HG02885 (cell line): Measurements from ENCODE around the gene CDH23.
A peak's percentile ranks its signal among the peaks of the same experiment; 100 is the strongest.

Source experiments
- ATAC-seq: cut with Tn5 transposase; IDR thresholded peaks from one replicate; pipeline ENCODE4 v1.9.1; 2021; ENCODE audit warnings: mild to moderate bottlenecking; ENCODE audit not compliant: unreplicated experiment, poor library complexity

CDH23 gene

DNA sequence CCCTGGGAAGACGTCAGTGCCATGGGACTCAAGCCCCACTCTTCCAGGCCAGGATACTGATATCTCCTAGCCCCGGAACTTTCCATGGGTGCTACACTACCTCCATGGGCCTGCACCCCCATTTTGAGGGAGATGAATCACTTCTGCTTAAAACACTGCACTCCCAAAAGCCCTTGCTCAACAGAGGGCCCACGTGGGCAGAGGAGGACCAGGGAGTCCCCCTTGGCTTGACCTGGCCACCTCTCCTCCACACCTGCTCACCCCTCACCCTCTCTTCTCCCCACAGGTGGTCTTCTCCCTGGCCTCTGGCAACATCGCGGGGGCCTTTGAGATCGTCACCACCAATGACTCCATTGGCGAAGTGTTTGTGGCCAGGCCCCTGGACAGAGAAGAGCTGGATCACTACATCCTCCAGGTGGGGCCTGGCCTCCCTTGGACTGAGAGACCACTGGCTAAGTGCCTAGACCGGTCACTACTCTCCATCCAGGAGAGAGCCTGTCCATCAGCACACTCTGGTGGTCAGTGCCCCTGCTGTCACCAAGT, 342.7 kb downstream of the CDH23 start:
- no peak for ATAC-seq

DNA sequence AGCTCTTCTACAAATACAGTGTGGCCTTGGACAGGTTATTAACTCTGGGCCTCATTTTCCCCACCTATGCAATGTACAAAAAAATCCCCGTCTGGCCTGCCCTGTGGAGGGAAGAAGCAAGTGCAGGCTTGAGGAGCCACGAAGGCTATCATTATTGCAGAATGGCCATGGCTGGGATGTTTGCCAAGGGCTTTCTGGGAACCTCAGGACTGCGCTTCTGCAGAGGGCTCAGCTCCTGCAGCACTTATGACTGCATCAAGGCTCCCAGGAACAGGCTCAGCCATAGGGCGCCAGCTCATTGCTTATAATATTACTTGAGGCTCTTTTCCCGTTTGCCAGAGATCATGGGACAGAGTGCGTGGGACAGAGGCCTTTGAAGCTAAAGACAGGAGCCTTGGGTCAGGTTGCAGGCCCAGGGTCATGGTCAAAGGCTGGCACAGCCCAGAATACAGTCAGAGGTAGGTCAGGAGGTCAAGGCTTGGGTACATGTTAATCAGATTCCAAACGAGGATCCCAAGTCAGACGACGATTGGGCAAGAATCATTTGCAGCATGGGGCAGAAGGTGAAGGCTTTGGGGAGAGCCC, 343.4 kb downstream of the CDH23 start:
- no peak for ATAC-seq

DNA sequence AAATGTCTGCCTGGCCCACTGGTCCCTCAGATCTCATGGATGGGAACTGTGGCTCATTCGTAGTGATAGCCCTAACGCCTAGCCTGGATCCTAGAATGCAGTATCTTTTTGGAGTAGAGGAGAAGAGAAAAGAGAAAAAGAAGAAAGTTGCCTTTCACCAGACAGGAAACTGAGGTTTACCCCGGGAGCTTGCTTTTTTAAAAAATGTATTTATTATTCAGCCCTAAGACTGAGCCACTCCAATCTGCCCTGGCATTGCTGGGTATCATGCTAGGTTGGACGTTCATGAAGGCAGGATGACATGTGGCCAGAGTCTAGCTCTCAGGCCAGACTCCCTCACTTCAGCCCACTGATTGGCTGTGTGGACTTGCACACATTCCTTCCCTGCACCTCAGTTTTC, 344.3 kb downstream of the CDH23 start:
- ATAC-seq, result no peak

DNA sequence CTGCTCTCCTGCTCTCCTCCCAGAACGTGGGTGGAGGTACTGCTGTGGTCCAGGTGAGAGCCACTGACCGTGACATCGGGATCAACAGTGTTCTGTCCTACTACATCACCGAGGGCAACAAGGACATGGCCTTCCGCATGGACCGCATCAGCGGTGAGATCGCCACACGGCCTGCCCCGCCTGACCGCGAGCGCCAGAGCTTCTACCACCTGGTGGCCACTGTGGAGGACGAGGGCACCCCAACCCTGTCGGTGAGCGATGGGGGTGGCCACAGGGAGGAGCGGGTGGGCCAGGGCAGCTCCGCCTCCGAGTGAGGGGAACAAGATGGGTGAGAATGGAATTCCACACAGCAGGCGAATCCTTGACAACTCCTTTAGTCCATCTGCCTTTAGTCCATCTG, 345.0 kb downstream of the CDH23 start:
- ATAC-seq, result no peak

DNA sequence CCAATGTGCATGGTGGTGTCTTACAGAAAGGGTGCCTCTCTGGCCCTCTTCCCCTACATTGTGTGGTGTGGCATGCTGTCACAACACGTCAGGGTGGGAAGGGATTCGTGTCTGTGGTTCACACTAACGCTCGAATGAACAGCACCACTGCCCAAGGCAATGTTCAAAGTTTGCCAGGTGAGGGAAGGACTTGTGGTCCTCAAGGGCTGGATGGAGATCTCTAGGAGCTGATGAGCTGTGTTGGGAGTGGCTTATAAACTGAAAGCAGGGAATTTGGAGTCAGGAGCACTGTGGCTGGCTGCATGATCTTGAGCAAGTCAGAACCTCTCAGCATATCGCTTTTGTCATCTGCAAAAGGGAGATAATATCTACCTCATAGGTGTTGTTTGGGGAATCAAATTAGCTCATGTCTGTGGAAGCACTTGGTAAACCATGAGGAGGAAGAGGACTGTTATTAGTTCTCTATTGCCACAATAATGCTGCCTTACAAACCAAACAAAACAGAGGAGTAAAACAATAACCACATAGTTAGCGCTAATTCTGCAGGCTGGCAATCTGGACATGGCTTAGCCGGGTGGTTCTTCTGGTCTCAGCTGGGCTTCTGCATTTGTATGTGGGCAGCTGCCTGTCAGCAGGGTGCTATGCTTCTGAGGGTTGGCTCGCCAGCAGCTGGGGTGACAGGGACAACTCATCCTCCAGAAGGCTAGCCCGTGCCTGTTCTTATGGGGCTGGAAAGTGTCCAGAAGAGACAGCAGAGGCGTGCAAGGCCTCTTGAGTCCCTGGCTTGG, 345.8 kb downstream of the CDH23 start:
- no peak for ATAC-seq

DNA sequence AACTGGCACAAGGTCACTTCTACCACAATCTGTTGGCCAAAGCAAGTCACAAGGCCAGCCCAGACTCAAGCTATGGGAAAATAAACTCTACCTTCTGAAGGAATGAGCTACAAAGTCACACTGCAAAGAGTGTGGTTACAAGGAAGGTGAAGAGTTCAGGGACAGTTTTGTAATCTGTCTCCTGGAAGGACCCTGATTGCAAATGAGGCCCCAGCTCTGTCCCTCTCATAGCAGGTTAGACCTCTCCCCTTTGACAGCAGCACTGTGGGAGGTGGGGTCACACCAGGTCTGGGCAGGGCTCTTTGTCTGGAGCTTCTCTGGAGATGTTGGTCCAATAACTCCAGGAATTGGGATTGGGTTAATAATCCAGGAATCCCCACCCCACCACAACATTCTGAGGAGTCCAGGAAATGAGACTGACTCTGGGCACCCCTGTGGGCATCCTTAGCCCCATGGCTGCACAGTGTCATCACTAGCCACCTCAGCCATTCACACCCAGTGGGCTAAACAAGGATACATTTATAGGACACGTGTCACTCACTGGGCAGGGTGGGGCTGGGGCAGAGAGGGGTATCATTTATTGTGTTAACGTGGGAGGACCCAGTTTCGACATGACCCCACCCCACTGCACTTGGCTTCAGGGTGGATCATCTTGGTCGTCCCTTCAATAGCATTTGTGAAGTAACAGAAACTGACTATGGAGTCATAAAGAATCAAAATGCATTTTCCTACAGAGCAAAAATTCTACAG, 346.5 kb downstream of the CDH23 start:
- ATAC-seq, result no peak

DNA sequence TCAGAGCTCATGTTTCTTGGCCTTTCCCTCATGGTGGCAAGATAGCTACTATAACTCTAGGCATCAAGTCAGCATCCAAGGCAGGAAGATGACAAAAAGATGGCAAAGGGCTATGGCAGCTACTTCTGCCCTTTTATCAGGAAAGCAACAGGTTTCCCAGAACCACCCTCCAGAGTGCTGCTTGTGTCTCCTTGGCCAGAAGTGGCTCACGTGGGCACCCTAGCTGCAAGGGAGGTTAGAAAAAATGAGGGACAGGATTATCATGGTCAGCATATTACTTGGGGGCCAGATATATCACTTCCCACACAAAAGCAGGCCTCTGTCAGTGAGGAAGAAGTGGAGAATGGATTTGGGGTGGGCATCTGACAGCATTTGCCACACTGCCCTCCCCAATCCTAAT, 347.1 kb downstream of the CDH23 start:
- no peak for ATAC-seq

DNA sequence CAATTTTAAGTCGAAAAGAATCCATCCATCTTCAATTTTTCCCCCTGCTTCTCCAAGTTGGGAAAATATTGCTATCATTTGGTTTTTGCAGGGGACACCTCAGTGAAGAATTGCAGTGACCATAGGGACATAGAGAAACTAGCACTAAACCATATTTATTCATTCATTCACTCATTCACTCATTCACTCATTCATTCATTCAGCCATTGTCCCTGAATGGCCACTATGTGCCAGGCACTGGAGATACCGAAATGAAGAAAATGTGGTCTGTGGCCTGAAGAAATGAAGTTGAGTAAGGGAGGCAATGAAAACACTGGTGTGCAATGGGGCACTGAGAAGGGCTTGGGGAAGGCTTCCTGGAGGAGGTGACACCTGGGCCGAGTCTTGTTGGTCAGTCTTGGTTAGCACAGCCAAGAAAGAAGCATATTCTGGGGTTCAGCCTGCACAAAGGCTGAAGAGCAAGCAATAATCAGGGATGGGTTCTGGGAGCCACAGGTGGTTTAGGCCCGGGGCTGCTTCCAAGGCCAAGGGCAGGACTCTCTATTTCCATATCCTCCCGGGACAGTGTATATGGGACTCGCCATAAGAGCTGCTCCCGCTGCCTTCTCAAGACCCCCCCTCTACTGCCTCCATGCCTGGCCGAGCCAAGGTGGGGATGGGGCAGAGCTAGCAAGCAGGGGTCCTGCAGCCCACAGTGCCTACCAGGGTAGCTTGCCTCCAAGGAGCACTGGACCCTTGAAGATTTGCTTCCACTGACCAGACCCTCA, 348.4 kb downstream of the CDH23 start:
- no peak for ATAC-seq

DNA sequence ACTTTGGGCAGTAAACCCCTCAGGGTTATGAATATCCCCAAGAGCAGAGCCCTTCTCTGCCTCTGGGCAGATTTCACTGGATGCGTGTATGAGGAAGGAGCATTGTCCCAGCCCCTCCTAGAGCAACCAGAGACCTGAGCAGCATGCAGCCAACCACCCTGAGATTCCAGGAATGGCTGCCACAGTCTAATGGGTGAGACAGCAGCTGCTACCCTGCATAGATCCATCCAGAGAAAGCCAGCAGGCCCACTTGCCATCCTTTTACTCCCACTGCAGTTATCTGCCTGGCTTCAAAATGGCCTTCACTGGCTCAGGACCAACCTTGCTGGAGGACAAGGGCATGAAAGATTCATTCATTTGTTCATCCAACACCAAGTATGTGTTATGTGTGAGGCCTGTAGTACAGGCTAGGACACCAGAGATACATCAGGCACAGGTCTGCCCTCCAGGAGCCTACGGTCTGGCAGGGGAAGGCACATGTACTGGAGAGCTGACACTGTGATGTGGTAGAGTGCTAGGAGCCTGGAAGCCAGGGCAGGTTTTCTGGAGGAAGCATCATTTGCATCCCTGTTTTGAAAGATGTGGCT, 349.0 kb downstream of the CDH23 start:
- no peak for ATAC-seq

DNA sequence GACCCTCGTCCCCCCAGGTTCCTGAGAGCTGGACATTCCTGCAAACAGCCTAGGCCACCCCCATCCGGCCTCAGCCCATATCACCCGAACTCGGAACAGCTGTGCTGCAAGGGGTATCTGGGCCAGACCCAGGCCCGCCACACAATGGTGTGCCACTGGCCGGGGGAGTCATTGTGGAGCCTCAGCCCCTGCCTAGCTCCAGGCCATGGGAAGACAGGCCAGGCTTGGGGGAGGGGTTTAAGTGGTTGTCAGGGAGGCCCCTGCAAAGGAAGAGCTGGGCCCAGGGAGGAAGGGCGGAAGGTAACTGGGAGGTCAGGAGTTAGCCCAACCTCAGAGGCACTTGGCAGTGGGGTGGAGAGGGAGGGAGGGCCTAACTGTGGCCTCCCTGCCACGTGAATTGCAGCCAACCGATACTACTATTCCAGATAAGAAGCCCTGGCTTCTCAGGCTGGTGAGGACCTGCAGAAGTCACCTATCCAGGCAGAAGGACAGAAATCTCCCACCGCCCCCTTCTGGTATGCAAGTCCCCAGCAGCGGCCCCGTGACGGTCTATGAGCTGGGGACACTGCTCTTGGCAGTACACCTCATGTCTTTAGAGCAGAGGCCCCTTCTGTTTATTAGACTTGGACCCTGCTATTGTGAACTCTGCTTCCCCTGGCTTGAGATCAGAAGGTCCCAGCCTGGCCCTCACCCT, 349.8 kb downstream of the CDH23 start:
- no peak for ATAC-seq

DNA sequence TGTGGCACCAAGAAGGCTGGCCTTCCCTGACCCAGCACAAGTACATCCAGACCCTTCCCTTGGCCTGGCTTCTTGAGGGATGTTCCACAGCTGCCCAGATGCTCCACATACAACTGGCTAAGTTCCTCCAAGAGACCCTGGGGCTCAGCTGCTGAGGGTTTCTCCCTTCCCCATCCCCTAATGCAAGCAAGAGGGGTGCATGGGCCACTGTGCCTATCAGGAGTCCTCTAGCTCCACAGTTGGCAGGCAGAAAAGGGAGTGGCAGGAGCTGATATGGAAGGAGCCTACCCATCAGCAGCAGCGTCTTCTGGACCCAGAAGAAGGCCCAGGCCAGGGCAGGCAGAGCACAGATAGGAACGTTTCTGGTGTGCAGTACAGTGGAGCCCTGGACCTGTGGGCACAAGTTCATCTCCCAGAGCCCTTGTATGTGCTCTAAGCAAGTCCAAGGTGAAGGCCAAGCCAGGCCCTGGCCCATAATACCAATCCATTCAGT, 350.4 kb downstream of the CDH23 start:
- no peak for ATAC-seq

DNA sequence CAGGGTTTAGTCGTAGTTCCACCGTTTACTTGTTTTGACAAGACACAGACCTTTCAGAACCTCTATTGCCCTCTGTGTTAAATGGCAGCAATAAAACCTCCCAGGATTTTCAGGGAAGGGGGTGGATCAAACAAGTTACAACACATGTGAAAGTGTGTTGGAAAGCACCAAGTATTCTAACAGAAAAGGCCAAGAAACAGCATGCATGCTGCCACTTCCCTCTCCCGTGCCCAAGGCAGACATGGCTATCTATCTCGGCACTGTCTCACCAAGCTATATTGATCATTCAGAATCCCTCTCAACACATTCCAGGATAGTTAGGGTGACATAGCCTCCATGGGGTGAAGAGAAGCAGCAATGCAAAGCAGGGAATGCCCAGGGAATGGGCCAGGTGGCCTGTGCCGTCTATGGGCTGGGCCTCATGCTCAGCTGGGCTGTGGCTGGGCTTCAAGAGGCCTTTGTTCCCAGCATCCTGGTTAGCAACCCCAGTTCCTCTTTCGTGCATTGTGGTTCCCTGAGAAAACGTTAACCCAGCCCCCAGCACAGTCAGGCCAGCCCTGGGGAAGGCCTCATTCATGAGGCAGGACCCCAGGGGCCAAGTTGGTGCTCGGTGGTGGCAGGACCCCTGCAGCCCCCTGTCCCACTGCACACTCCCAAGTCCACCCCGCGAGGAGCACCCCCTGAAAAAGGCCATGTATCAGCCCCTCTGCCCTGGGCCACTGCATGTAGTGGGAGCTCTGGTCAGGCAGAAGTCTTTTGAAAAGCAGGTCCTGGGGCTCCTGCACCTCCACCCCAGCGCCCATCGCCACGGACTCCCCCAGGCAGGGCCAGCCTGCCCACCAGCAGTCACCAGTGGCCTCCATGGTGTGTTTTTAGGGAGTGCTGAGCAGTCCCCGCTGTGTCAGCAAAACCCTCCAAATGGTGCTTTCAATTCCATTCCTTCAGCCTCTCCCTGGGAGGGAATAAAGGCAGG, 351.1 kb downstream of the CDH23 start:
- no peak for ATAC-seq

DNA sequence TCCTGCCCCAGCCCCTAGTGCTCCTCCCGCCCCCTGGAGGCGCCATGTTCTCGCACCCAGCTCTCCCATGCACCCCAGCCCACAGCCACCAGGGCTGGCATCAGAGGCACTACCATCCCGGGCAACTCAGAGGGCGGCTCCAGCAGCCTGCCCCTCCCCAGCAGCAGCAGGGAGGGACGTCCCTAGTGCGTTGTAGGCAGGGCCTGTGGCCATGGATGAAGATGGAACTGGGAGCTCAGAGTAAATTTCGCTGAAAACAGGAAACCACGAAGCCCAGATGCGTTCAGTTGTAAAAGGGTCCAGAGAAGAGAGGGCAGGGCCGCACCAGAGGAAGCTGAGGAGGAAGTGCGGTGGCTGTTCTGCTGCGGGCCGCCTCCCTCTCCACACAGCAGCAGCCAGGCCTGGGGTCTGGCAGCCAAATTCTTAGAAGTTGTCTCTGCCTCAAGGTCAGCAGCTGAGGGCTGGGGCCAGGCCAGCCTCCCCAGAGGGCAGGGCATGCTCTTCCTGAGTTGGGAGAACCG, 352.0 kb downstream of the CDH23 start:
- peak; percentile 60 for ATAC-seq

DNA sequence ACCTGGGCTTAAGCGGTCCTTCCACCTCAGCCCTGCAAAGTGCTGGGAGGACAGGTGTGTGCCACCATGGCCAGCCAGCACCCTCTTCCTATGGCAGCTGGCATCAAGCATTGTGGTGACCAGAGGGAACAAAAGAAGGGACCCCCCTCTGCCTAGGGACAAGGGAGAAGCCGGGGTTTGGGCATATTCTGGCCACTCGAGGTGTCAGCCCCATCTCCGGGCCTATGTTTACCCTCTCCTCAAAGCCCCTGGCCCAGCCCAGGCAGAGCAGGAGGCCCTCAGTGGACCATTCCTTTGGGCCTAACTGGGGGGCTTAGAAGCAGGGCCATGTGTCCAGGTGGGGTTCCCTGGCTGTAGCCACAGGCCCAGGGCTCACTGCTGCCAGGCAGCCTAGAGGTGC, 352.7 kb downstream of the CDH23 start:
- ATAC-seq, result no peak

DNA sequence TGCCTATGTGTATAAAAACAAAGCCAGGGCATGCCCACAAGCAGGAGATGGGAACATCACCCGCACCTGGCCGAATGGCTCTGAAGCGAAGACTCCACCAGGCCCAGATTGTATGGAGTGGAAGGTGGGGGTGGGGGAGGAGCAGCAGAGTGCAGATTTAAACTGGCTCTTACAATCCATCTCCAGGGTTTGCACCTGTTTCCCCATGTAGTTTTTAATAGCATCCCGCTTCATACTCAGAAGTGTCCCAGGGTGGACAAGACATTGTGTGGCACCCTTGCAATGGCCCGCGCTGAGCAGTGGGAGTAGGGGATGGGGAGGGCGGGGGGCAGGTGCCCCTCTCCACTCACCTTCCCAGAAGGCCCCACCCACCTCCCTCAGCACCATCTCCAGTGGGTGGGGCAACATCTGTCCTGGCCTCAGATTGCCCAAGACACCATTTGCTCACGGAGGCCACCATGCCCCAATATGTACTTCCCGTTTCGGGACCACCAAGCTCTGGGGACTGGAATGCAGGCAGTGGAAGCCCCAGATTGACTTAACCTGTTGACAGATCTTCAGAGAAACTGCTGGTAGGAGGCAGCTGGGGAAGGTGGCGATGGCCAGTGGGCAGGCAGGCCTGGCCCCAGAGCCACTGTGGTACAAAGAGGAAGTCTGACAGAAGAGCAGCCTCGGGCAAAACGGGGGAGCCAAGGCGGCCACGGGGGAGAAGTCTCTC, 353.6 kb downstream of the CDH23 start:
- ATAC-seq, result no peak

DNA sequence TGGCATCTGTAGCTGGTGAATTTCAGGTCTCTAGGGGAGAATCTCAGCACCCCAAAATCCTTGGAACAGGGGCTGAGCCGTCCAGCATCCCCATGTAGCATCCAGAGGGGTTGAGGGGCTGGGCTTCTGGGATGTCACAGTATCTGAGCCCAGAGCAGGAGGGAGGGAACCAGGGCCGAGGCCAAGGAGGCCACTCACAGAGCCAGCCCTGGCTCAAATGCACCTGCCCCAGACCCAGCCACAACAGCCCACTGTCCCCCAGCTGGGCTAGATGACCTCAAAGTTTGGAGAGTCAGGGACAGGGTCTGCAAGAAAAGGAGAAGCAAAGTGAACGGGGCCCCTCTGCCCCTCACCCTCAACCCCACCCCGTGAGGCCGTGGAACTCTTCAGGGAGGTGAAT, 354.3 kb downstream of the CDH23 start:
- no peak for ATAC-seq

DNA sequence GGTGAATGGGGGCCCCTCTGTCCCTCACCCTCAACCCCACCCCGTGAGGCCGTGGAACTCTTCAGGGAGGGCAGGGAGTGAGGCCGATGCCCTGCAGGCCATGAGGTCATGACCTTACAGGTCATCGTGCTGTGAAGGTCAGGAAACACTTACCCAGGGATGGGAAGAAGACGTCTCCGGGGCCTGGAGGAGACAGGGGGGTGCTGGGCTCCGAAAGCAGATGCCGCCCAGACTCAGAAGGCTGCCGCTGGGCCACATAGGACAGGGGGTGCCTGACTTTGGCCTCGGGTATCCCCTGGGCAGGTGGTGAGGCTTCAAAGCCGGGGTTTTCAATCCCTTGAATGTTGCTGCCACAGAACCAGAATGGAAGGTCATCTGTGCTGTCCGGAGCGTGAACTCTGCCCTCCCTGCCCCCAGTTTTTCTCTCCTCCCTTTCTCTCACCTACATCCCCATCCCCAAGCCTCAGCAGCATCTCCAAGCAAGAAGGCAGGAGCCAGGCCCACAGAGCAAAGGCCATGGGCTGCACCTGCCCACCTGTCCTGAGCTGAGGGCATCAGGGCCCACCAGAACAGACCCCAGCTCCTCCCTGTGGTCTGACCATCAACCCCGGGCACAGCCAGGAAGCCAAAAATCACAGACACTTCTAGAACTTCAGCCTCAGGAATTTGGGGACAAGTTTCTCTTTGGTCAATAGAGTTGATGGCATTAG, 354.9 kb downstream of the CDH23 start:
- no peak for ATAC-seq
